Measurements from ENCODE around the gene ZBP1. TPM values are rescaled to one million over a fixed set of nuclear protein-coding genes. Genes with fewer than 3 reads are reported as not detected.

The ZBP1 gene
- total and polyA plus RNA-seq, 11 donors, result 0.15 to 1.7 (median 0.31) TPM; not detected in 6

GRCh38 chr20:57619051-57619831 is 985 bp downstream of the ZBP1 start:
- peak overlapping the region in 3 of 12 donors; percentile 13 to 53 (median 38) for H3K4me3 ChIP-seq
- peaks cover 0 to 39% (median 0%) of the 10 kb centered on the region in 12 donors for H3K4me1 ChIP-seq
- intact Hi-C loops (cut with DNase I), result no loop called here
- ATAC-seq, result peak in 3 of 4 donors; percentile 33 to 90 (median 62)
- H3K27ac ChIP-seq, result peak overlapping the region in 2 of 12 donors; percentile 46 to 84
- H3K36me3 ChIP-seq, result peaks cover 0 to 6% (median 0%) of the 10 kb centered on the region in 9 donors
- peak in 3 of 5 donors; percentile 59 to 65 (median 62) for DNase-seq
- H3K9me3 ChIP-seq, result peaks cover 0 to 5% (median 0%) of the 10 kb centered on the region in 12 donors
- H3K27me3 ChIP-seq, result peaks cover 0 to 27% (median 0%) of the 10 kb centered on the region in 9 donors
- TF ChIP-seq POLR2A (IDR thresholded peaks at IDR 0.05), result no peak
- WGBS, 4 donors, result 60 to 70% (median 65%) methylated on average over 19 of the region's 19 CpGs

DNA sequence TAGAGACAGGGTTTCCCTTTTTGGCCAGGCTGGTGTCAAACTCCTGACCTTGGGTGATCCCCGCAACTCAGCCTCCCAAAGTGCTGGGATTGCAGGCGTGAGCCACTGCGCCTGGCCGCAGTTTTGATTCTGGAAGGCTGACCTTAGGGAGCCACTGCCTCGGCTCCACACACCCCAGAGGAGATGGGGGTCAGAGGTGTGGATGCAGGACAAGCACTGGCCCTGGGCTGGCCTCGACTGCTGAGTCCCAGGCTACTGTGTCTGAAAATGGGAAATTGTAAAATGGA is 1.5 kb downstream of the ZBP1 start:
- ATAC-seq, result no peak

GRCh38 chr20:57618091-57618763 is 2.0 kb downstream of the ZBP1 start:
- WGBS, 4 donors, result 78 to 82% (median 82%) methylated on average over 14 of the region's 14 CpGs
- H3K27ac ChIP-seq, result peak overlapping the region in 2 of 12 donors; percentile 46 to 84
- H3K27me3 ChIP-seq, result peaks cover 0 to 26% (median 0%) of the 10 kb centered on the region in 9 donors
- H3K36me3 ChIP-seq, result peaks cover 0 to 6% (median 0%) of the 10 kb centered on the region in 9 donors
- DNase-seq (no peak), ATAC-seq (no peak)
- H3K9me3 ChIP-seq, result no peaks in the 10 kb centered on the region
- peak overlapping the region in 1 of 12 donors; percentile 53 for H3K4me3 ChIP-seq
- H3K4me1 ChIP-seq, result peaks cover 0 to 39% (median 0%) of the 10 kb centered on the region in 12 donors
- TF ChIP-seq POLR2A (IDR thresholded peaks at IDR 0.05), result no peak
- TF ChIP-seq, protein P1, sequence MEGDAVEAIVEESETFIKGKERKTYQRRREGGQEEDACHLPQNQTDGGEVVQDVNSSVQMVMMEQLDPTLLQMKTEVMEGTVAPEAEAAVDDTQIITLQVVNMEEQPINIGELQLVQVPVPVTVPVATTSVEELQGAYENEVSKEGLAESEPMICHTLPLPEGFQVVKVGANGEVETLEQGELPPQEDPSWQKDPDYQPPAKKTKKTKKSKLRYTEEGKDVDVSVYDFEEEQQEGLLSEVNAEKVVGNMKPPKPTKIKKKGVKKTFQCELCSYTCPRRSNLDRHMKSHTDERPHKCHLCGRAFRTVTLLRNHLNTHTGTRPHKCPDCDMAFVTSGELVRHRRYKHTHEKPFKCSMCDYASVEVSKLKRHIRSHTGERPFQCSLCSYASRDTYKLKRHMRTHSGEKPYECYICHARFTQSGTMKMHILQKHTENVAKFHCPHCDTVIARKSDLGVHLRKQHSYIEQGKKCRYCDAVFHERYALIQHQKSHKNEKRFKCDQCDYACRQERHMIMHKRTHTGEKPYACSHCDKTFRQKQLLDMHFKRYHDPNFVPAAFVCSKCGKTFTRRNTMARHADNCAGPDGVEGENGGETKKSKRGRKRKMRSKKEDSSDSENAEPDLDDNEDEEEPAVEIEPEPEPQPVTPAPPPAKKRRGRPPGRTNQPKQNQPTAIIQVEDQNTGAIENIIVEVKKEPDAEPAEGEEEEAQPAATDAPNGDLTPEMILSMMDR (IDR thresholded peaks at IDR 0.05), result no peak
- intact Hi-C loops (cut with DNase I), result no loop called here

More for the DNA sequence above, 1.5 kb downstream of the ZBP1 start:
- peak overlapping the region in 2 of 12 donors; percentile 46 to 84 for H3K27ac ChIP-seq
- H3K4me3 ChIP-seq, result peak overlapping the region in 1 of 12 donors; percentile 53
- H3K9me3 ChIP-seq, result peaks cover 0 to 3% (median 0%) of the 10 kb centered on the region in 12 donors
- H3K4me1 ChIP-seq, result peaks cover 0 to 39% (median 0%) of the 10 kb centered on the region in 12 donors
- H3K36me3 ChIP-seq, result peaks cover 0 to 6% (median 0%) of the 10 kb centered on the region in 9 donors
- TF ChIP-seq, protein P1 (IDR thresholded peaks at IDR 0.05), result no peak
- no peak for TF ChIP-seq POLR2A (IDR thresholded peaks at IDR 0.05)
- DNase-seq, result no peak
- H3K27me3 ChIP-seq, result peaks cover 0 to 27% (median 0%) of the 10 kb centered on the region in 9 donors
- intact Hi-C loops (cut with DNase I), result no loop called here
- 66 to 77% (median 75%) methylated on average over 6 of the region's 6 CpGs for WGBS, 4 donors

DNA sequence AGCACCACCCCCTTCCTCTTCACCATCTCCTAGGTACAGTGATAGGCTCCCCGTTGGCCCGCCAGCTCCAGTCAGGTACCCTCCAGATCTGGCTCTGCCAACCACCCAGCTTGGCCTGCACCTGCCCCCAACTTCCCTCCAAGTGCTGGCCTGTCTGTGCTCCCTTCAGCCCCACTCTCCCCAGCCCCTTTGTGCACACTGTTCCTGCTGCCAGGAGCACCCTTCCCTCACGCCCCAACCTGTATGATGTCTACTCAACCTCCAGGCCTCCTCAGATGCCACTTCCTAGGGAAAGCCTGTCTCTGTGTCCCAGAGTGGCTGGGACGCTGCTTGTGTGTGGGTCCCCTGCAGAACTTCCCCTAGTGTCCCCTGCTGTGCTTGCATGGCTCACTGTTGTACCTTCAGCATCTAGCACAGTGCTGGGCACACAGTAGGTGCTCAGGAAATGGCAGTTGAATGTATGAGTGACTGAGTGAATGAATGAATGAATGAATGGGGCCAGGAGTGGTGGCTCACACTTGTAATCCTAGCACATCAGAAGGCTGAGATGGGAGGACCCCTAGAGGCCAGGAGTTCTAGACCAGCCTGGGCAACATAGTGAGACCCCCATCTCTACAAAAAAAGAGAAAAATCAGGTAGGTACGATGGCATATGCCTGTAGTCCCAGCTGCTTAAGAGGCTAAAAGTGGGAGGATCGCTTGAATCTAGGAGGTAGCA is 3.0 kb downstream of the ZBP1 start:
- Histone ChIP-seq H3K4me1 (peaks cover 0 to 39% (median 0%) of the 10 kb centered on the region in 12 donors), H3K27ac (no peak overlapping the region), H3K9me3 (no peaks in the 10 kb centered on the region), H3K27me3 (peaks cover 0 to 17% (median 0%) of the 10 kb centered on the region in 9 donors), H3K4me3 (no peak overlapping the region), H3K36me3 (peaks cover 0 to 6% (median 0%) of the 10 kb centered on the region in 9 donors)
- TF ChIP-seq, protein P1 (IDR thresholded peaks at IDR 0.05), result no peak
- no peak for TF ChIP-seq POLR2A (IDR thresholded peaks at IDR 0.05)
- peak in 2 of 5 donors; percentile 4 to 11 for DNase-seq
- intact Hi-C loops (cut with DNase I), result no loop called here
- ATAC-seq, result no peak
- 89 to 92% (median 91%) methylated on average over 6 of the region's 6 CpGs for whole genome bisulfite sequencing, 4 donors
